IPS DF 6.9 (cell line): Measurements from ENCODE around the gene EPOP.

ENCODE experiments used
- DNase-seq: peaks from one replicate; pipeline ENCODE4 v3.0.0-alpha.2; 2013; ENCODE audit warnings: low read depth, low spot score
- H3K27ac ChIP-seq: one replicate; pipeline ENCODE4 v1.5.1; 2013; ENCODE audit warnings: low read length, control low read depth
- H3K27me3 ChIP-seq: 2 replicates; pipeline ENCODE4 v1.6.1; 2013; ENCODE audit warnings: mild to moderate bottlenecking, low read length; ENCODE audit not compliant: control insufficient read depth, insufficient read depth
- H3K36me3 ChIP-seq: 2 replicates; pipeline ENCODE4 v1.6.1; 2013; ENCODE audit warnings: low read length; ENCODE audit not compliant: control insufficient read depth, insufficient read depth
- H3K4me1 ChIP-seq: 2 replicates; pipeline ENCODE4 v1.6.1; 2013; ENCODE audit warnings: low read length; ENCODE audit not compliant: control insufficient read depth, insufficient read depth
- H3K4me3 ChIP-seq: 2 replicates; pipeline ENCODE4 v1.5.1; 2013; ENCODE audit warnings: mild to moderate bottlenecking, low read length
- H3K9me3 ChIP-seq: 2 replicates; pipeline ENCODE4 v1.6.1; 2013; ENCODE audit warnings: low read length, inconsistent platforms; ENCODE audit not compliant: control insufficient read depth, insufficient read depth
- WGBS: extraction: QIAGEN DNeasy Blood & Tissue Kit; methylation state at CpG from one replicate; pipeline ENCODE4 v1.1.7; 2013; ENCODE audit warnings: mixed read lengths, missing lambda C conversion rate; ENCODE audit not compliant: insufficient read length, insufficient coverage; 5-methylcytosine and 5-hydroxymethylcytosine counted together

Gene EPOP

DNA sequence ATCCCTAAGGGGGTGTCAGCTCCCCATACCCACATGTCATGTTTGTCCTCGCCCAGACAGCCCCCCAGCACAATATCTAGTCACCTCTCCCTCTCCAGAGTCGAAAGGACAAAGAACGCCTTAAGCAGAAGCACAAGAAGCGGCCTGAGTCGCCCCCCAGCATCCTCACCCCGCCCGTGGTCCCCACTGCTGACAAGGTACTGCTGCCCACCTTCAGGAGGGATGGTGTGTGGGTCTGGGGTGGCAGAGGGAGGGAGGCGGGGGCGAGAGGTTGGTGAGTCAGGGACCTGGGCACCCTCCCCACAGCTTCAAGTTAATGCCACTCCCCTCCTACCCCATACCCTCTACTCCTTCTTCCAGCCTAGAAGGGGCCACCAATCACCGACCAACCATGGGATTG is 37.8 kb upstream of the EPOP start:
- no peak overlapping the region for H3K4me3 ChIP-seq
- H3K27me3 ChIP-seq: peaks cover 3% of the 10 kb centered on the region; the same call in 1 of the 2 replicates
- peaks cover 14% of the 10 kb centered on the region for H3K4me1 ChIP-seq
- no peak overlapping the region for H3K27ac ChIP-seq
- H3K9me3 ChIP-seq: no peaks in the 10 kb centered on the region
- no peak for DNase-seq
- no CpG with 5 or more reads among the region's 10 CpGs for WGBS
- no peaks in the 10 kb centered on the region for H3K36me3 ChIP-seq

DNA sequence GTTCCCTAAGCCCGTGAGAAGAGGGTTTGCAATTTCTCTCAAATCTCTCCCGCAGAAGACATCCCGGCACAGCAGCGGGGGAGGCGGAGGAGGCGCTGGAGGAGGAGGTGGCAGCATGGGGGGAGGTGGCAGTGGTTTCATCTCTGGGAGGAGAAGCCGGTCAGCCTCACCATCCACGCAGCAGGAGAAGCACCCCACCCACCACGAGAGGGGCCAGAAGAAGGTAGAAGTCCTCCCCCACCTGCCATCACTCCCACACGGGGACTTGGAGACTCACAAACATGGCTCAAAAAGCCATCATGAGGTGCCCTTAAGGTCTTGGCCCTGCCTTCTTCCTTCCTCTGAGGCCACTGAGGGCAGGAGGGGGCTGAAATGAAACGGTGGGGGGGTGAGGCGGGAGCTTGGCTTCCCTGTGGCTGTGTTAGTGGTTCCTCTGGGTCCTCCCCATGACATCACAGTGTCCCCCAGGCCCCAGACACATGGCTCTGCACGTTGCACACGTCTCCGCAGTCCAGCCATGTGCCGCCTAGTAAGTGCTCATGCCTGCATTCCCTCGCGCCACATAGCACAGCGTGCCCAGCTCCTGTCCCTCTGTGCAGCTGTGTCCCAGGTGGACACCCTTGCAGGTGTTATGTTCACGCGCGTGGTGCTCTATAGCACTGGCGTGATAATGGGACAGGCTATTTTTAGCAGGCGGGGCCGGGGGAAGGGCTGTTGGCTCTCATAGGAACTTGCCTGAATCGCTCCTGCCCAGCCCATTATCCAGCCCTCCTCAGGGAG is 37.2 kb upstream of the EPOP start:
- DNase-seq: no peak
- no peaks in the 10 kb centered on the region for H3K36me3 ChIP-seq
- H3K4me1 ChIP-seq: peaks cover 19% of the 10 kb centered on the region
- no CpG with 5 or more reads among the region's 26 CpGs for WGBS
- H3K27ac ChIP-seq: no peak overlapping the region
- no peaks in the 10 kb centered on the region for H3K9me3 ChIP-seq
- H3K27me3 ChIP-seq: peaks cover 8% of the 10 kb centered on the region; the same call in 1 of the 2 replicates
- H3K4me3 ChIP-seq: no peak overlapping the region

DNA sequence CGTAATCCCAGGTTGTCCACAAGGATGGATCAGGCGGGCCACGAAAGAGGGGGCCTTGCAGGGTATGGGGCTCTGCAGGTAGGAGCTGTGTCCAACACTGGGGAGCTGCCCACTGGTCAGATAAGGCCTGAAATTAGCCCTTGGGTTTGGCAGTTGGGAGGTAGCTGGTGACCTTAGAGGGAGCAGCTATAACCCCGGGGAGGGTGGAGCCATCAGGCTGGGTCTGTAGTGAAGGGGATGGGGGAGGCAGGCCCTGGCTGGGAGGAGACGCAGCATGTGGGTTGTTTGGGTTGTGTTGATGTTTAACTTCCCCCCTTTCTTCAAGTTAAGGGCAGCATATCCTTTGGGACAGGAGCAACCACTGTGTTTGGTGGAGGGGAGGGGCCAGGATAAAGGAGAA is 36.2 kb upstream of the EPOP start:
- no peaks in the 10 kb centered on the region for H3K9me3 ChIP-seq
- H3K4me1 ChIP-seq: peaks cover 21% of the 10 kb centered on the region
- no peak overlapping the region for H3K27ac ChIP-seq
- peaks cover 16% of the 10 kb centered on the region for H3K27me3 ChIP-seq
- no peak for DNase-seq
- no peaks in the 10 kb centered on the region for H3K36me3 ChIP-seq
- H3K4me3 ChIP-seq: no peak overlapping the region
- WGBS: no CpG with 5 or more reads among the region's 5 CpGs

GRCh38 chr17:38710604-38710962 is 35.8 kb upstream of the EPOP start:
- Histone ChIP-seq H3K4me3 (no peak overlapping the region), H3K9me3 (no peaks in the 10 kb centered on the region), H3K36me3 (no peaks in the 10 kb centered on the region), H3K27me3 (peaks cover 16% of the 10 kb centered on the region), H3K27ac (no peak overlapping the region), H3K4me1 (peaks cover 21% of the 10 kb centered on the region)
- DNase-seq: no peak
- no CpG with 5 or more reads among the region's 3 CpGs for WGBS

DNA sequence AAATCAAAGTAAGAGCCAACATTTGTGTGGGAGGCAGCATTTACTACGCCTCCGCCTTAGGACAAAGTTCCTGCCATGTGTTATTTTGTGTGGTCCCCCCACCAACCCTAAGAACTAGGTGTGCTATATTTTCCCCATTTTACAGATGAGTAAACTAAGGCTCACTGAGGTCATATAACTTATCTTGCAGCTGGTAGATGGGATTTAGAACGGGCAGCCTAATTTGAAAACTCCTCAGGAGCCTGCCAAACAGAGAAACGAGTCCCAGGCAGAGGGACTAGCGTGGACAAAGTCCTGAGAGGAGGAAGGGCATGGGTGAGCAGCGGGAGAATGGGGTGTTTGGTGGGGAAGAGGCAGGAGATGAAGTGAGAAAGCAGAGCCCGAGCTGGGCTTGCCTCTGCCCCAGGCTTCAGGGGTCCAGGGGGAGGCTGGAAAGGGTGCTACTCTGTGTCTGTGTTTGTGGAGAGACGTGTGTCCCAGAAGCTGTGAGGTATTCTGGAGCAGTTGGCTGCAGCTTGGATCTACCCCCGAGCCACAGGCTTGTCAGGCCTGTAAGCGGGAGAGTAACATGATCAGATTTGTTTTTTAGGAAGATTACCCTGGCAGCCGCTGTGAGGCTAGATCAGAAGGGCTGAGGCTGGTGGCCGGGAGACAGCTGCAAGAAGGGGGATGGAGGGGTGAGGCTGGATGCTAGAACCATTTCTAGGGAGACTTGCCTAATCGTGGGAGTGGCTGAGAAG is 35.3 kb upstream of the EPOP start:
- peaks cover 16% of the 10 kb centered on the region for H3K27me3 ChIP-seq
- no CpG with 5 or more reads among the region's 13 CpGs for WGBS
- H3K4me3 ChIP-seq: no peak overlapping the region
- no peak overlapping the region for H3K27ac ChIP-seq
- H3K36me3 ChIP-seq: no peaks in the 10 kb centered on the region
- DNase-seq: no peak
- H3K4me1 ChIP-seq: peaks cover 16% of the 10 kb centered on the region
- H3K9me3 ChIP-seq: no peaks in the 10 kb centered on the region

DNA sequence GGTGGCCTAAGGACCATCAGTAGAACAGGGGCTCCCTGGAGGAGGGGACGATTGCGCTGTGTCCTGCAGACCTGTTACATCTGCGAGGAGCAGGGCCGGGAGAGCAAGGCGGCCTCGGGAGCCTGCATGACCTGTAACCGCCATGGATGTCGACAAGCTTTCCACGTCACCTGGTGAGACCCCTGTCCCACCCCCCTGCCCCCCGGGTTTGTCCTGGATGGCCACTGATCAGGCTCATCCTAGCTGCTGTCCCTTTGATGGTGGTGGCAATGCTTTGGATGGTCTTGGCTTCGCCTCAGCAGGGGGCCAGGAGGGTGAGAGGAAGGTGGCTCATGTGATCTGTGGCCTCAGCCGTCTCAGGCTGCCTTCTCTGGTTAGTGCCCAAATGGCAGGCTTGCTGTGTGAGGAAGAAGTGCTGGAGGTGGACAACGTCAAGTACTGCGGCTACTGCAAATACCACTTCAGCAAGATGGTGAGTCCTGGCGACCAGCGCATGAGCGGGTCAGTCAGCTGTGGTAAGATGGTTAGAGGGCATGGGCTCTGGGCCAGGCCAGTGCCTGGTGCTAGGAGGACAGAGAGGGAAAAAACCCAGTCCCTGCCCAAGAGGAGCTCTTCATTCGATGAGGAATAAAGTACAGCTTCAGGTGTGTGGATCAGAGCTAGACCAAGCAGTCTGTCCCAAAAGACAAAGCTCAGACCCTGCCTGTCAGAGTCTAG is 34.5 kb upstream of the EPOP start:
- WGBS: no CpG with 5 or more reads among the region's 18 CpGs
- H3K27ac ChIP-seq: no peak overlapping the region
- H3K36me3 ChIP-seq: no peaks in the 10 kb centered on the region
- H3K4me1 ChIP-seq: peaks cover 17% of the 10 kb centered on the region
- no peak overlapping the region for H3K4me3 ChIP-seq
- no peaks in the 10 kb centered on the region for H3K9me3 ChIP-seq
- no peak for DNase-seq
- H3K27me3 ChIP-seq: peaks cover 19% of the 10 kb centered on the region

- peaks cover 26% of the 10 kb centered on the region for H3K27me3 ChIP-seq
- WGBS: no CpG with 5 or more reads among the region's 21 CpGs
- no peak overlapping the region for H3K27ac ChIP-seq
- H3K9me3 ChIP-seq: no peaks in the 10 kb centered on the region
- H3K4me1 ChIP-seq: peaks cover 17% of the 10 kb centered on the region
- no peaks in the 10 kb centered on the region for H3K36me3 ChIP-seq
- H3K4me3 ChIP-seq: no peak overlapping the region; the same call in 1 of the 2 replicates
- no peak for DNase-seq
These were observed 33.1 kb upstream of the EPOP start for GRCh38 chr17:38707678-38708351.

DNA sequence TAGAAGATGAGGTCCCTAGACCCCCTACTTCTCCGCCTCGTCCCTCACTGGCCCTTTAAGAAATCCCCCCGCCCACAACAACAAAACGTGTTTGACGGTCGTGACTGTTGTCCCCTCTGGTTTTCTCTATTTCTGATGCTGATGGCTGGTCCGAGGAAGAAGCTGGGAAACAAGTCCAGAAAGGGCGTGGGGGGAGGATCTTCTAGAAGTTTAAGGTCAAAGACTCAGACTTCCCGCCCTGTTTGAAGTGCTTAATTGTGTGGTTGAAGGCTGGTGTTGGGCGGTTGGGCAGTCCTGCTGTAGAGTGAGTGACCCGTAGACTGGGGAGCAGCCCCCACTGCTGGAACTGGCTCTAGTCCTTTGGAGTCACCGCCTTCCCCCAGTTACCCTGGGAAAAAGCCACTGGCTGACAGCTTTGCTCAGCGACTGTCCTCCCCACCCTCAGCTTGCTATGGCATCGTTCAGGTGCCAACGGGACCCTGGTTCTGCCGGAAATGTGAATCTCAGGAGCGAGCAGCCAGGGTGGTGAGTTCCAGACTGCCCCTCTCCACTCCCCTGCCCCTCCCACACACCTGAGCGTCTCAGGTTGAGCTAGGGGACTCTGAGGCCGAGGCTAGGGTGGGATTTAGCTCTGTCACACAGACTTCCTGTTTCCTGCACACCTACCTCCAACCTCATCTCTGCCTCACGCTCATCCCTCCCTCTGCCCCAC is 31.9 kb upstream of the EPOP start:
- DNase-seq: no peak
- no peak overlapping the region for H3K27ac ChIP-seq
- H3K4me1 ChIP-seq: peaks cover 17% of the 10 kb centered on the region
- H3K36me3 ChIP-seq: no peaks in the 10 kb centered on the region
- H3K9me3 ChIP-seq: no peaks in the 10 kb centered on the region
- WGBS: no CpG with 5 or more reads among the region's 20 CpGs
- peaks cover 35% of the 10 kb centered on the region for H3K27me3 ChIP-seq
- H3K4me3 ChIP-seq: peak overlapping the region; percentile 39; the same call in 1 of the 2 replicates

DNA sequence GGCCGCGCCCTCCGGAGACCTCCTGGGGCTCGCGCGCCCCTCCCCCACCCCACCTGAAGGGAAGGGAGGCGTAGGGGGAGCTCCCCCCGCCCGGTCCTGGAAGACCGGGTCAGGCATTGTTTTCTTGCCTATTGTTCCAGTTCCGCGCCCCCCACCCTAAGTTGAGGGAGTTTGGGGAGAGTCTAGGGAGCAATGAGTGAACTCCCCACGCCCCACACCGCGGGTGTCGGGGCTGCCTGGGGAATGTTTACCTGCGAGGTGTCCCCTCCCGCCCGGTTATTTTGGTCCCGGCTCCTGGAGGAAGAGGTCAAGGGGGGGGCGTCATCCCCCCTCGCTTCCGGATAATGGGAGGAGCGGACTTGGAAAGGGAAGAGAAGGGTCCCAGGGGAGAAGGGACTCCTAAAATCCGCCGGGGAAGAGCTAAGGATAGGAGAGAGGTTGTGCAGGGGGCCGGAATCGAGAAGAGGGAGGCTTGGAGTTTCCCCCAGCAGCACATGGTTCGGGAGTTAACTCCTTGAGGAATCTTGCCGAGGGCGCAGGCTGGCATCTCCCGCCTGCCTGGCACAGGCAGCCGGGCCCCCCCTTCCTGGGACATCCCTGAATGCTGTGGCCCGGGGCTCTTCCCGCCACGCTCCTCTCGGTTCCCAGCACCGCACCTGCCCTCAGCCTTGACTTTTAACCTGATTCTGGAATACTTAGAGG is 31.2 kb upstream of the EPOP start:
- Histone ChIP-seq H3K4me1 (peaks cover 17% of the 10 kb centered on the region), H3K4me3 (peak overlapping the region; percentile 39; the same call in 1 of the 2 replicates), H3K27ac (no peak overlapping the region), H3K27me3 (peaks cover 42% of the 10 kb centered on the region), H3K36me3 (no peaks in the 10 kb centered on the region), H3K9me3 (no peaks in the 10 kb centered on the region)
- no CpG with 5 or more reads among the region's 38 CpGs for WGBS
- DNase-seq: no peak
